ENCODE data around the gene CXADR.

GRCh38 chr21:17612023-17612564 is 99.3 kb downstream of the CXADR start:
- no peak for TF ChIP-seq POLR2AphosphoS5 (IDR thresholded peaks at IDR 0.05; ENCODE audit: low read depth)
- no peak for TF ChIP-seq CTCF (IDR thresholded peaks at IDR 0.05; ENCODE audit: insufficient read depth, low read length)
- TF ChIP-seq REST (IDR thresholded peaks at IDR 0.05; ENCODE audit: insufficient replicate concordance, low read depth): no peak
- TF ChIP-seq GABPA (IDR thresholded peaks at IDR 0.05; ENCODE audit: low read depth): no peak

All from HL-60 (cell line).